ENCODE measurements around the gene EMP2.
"Not testable (repeated sequence)": the region's sequence is repeated elsewhere in the genome, so short reads cannot be mapped to it uniquely, and the experiment has no call there.

The EMP2 gene

DNA sequence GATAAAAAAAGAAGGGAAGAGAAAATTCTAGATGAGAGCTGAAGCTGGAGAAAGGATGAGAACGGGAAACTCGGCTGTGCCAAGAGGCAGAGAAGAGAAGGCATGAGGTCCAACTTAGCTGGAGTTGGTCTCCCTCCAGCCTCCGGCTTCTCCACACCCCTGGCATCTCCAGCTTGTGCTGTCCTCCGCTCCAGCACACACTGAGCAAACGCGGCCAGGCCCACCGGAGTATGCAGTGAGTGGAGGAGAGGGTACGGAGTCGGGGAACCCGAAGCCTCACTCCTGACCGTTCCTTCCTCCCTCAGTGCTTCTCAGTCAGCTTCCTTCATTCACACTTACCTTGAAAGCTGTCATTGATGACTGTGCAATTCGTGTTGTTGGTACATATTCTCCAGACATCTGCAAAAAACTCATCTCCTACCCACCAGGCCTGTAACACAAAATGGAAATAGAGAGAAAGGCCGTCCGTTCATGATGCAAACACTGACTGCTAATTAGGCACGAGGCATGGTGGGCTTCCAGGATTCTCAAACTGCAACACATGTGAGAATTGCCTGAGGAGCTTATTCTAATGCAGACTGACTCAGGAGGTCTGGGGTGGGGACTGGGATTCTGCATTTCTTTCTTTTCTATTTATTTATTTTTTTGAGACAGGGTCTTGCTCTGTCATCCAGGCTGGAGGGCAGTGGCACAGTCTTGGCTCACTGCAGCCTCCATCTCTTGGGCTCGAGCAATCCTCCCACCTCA, 37.0 kb downstream of the EMP2 start:
- FAIRE-seq = no peak
- DNase-seq (ENCODE audit: insufficient read length, low spot score) = no peak
- TF ChIP-seq POLR2AphosphoS5 (IDR thresholded peaks at IDR 0.05; ENCODE audit: low read depth, low read length) (no peak), POLR2A (IDR thresholded peaks at IDR 0.05; ENCODE audit: low read depth, low read length) (no peak), SPI1 (IDR thresholded peaks at IDR 0.05; ENCODE audit: low read depth, low read length) (no peak), PAX5 (IDR thresholded peaks at IDR 0.05; ENCODE audit: insufficient read depth, low read length, severe bottlenecking) (no peak), TAF1 (IDR thresholded peaks at IDR 0.05; ENCODE audit: low read depth, low read length) (no peak), POU2F2 (IDR thresholded peaks at IDR 0.05; ENCODE audit: low read depth, low read length) (no peak)

DNA sequence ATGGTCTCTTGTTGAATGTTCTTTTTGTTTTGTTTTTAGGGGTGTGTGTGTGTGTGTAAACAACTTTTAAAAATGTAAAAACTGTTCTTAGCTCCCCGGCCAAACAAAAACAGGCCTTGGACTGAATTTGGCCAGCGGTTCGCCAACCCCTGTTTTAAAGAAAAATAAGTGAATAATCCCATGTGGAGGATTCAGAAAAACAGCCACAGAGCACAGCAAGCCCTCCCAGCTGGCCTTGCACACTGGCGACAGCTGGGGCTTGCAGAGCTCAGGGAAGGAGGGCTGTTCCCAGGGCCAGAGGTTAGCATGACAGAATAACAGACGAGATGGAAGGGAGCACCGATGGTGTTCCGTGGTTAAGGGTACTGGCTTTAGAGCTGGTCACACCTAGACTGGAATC, 39.0 kb downstream of the EMP2 start:
- no peak for DNase-seq (ENCODE audit: insufficient read length, low spot score)
- no peak for FAIRE-seq
- no peak for TF ChIP-seq POLR2A (IDR thresholded peaks at IDR 0.05; ENCODE audit: low read depth, low read length)
- no peak for TF ChIP-seq SPI1 (IDR thresholded peaks at IDR 0.05; ENCODE audit: low read depth, low read length)
- no peak for TF ChIP-seq TAF1 (IDR thresholded peaks at IDR 0.05; ENCODE audit: low read depth, low read length)
- no peak for TF ChIP-seq POU2F2 (IDR thresholded peaks at IDR 0.05; ENCODE audit: low read depth, low read length)

- no peak for TF ChIP-seq POU2F2 (IDR thresholded peaks at IDR 0.05; ENCODE audit: low read depth, low read length)
- no peak for TF ChIP-seq PAX5 (IDR thresholded peaks at IDR 0.05; ENCODE audit: insufficient read depth, low read length, severe bottlenecking)
- TF ChIP-seq TAF1 (IDR thresholded peaks at IDR 0.05; ENCODE audit: low read depth, low read length) = no peak
- TF ChIP-seq POLR2A (IDR thresholded peaks at IDR 0.05; ENCODE audit: low read depth, low read length) = no peak
- TF ChIP-seq POLR2AphosphoS5 (IDR thresholded peaks at IDR 0.05; ENCODE audit: low read depth, low read length) = no peak
- TF ChIP-seq SPI1 (IDR thresholded peaks at IDR 0.05; ENCODE audit: low read depth, low read length) = no peak
- DNase-seq (ENCODE audit: insufficient read length, low spot score) = no peak
- no peak for FAIRE-seq
Observed at GRCh38 chr16:10539793-10540192, 40.6 kb downstream of the EMP2 start.

DNA sequence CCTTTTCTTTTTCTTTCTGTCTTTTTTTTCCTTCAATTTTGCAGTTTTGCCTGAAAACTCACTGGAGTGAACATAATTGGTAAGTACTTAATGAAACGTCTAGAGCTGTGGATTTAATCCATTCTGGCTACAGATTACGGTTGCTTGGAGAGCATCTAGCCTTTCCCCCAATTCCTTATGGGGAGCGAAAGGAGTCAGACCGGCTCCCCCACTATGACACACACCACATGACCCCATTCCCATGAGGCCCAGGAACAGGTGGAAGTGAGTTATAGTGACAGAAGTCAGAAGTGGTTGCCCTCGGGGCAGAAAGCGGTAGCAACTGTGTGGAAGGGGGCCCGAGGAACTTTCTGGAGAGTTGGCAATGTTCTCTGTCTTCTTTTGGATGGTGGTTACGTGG, 41.2 kb downstream of the EMP2 start:
- FAIRE-seq (no peak), DNase-seq (ENCODE audit: insufficient read length, low spot score) (no peak)
- TF ChIP-seq POLR2A (IDR thresholded peaks at IDR 0.05; ENCODE audit: low read depth, low read length) = no peak
- no peak for TF ChIP-seq SPI1 (IDR thresholded peaks at IDR 0.05; ENCODE audit: low read depth, low read length)
- no peak for TF ChIP-seq POLR2AphosphoS5 (IDR thresholded peaks at IDR 0.05; ENCODE audit: low read depth, low read length)
- no peak for TF ChIP-seq PAX5 (IDR thresholded peaks at IDR 0.05; ENCODE audit: insufficient read depth, low read length, severe bottlenecking)

GRCh38 chr16:10538583-10538982, 41.8 kb downstream of the EMP2 start:
- DNase-seq (ENCODE audit: insufficient read length, low spot score) (no peak), FAIRE-seq (no peak)
- TF ChIP-seq POU2F2 (IDR thresholded peaks at IDR 0.05; ENCODE audit: low read depth, low read length) (no peak), PAX5 (IDR thresholded peaks at IDR 0.05; ENCODE audit: insufficient read depth, low read length, severe bottlenecking) (no peak), TAF1 (IDR thresholded peaks at IDR 0.05; ENCODE audit: low read depth, low read length) (no peak), SPI1 (IDR thresholded peaks at IDR 0.05; ENCODE audit: low read depth, low read length) (no peak), POLR2AphosphoS5 (IDR thresholded peaks at IDR 0.05; ENCODE audit: low read depth, low read length) (no peak), POLR2A (IDR thresholded peaks at IDR 0.05; ENCODE audit: low read depth, low read length) (no peak)

DNA sequence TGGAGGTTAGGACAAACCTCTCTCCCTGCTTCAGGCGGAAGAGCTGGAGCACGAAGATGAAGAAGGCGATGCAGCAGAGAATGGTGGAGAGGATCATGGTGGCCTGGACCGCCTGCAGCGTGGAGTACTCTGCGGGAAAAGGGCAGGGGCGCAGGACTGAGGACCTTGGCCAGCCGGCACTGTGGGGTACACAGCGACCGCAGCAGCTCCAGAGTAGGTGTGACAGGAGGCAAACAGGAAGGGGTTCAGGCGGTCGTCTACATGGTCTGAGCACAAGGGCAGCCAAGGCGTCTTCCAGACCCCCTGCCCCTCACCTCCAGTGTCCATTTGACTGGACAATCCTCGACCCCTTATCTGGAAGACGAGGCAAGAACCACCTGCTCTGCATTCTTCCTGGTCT, 42.5 kb downstream of the EMP2 start:
- DNase-seq (ENCODE audit: insufficient read length, low spot score) (no peak), FAIRE-seq (no peak)
- no peak for TF ChIP-seq PAX5 (IDR thresholded peaks at IDR 0.05; ENCODE audit: insufficient read depth, low read length, severe bottlenecking)
- no peak for TF ChIP-seq POLR2AphosphoS5 (IDR thresholded peaks at IDR 0.05; ENCODE audit: low read depth, low read length)
- no peak for TF ChIP-seq POU2F2 (IDR thresholded peaks at IDR 0.05; ENCODE audit: low read depth, low read length)
- no peak for TF ChIP-seq TAF1 (IDR thresholded peaks at IDR 0.05; ENCODE audit: low read depth, low read length)
- no peak for TF ChIP-seq SPI1 (IDR thresholded peaks at IDR 0.05; ENCODE audit: low read depth, low read length)
- no peak for TF ChIP-seq POLR2A (IDR thresholded peaks at IDR 0.05; ENCODE audit: low read depth, low read length)

DNA sequence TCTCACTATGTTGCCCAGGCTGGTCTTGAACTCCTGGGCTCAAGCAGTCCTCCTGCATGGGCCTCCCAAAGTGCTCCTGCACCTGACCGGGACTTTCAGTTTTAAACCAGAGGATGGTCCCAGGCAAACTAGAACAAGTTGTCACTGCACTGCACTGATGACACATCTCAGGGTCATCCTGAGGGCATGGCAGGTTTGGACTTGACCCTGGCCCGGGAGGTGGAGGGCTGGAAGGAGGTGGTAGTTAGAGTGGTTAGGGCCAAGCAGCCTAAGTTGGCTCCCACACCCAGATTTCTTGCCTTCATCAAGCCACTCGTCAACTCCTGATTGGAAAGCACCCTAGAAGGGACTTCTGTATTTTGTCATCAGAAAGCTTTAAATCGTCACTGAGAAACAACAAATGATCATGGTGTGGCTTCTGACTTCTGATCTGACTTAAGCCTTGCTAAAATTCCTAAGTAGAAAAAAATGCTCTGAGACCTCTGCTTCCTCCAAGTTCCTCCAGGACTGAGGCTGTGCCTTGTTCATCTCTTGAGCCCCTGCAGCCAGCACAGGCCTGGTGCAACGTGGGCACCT, 43.5 kb downstream of the EMP2 start:
- FAIRE-seq (no peak), DNase-seq (ENCODE audit: insufficient read length, low spot score) (no peak)
- TF ChIP-seq POU2F2 (IDR thresholded peaks at IDR 0.05; ENCODE audit: low read depth, low read length) (no peak), POLR2AphosphoS5 (IDR thresholded peaks at IDR 0.05; ENCODE audit: low read depth, low read length) (no peak), POLR2A (IDR thresholded peaks at IDR 0.05; ENCODE audit: low read depth, low read length) (no peak), TAF1 (IDR thresholded peaks at IDR 0.05; ENCODE audit: low read depth, low read length) (no peak), PAX5 (IDR thresholded peaks at IDR 0.05; ENCODE audit: insufficient read depth, low read length, severe bottlenecking) (no peak), SPI1 (IDR thresholded peaks at IDR 0.05; ENCODE audit: low read depth, low read length) (no peak)

- not testable (repeated sequence) for DNase-seq (ENCODE audit: insufficient read length, low spot score); FAIRE-seq
Observed at GRCh38 chr16:10536328-10536727, 44.1 kb downstream of the EMP2 start.

GRCh38 chr16:10535461-10535860, 44.9 kb downstream of the EMP2 start:
- no peak for TF ChIP-seq POU2F2 (IDR thresholded peaks at IDR 0.05; ENCODE audit: low read depth, low read length)
- no peak for TF ChIP-seq PAX5 (IDR thresholded peaks at IDR 0.05; ENCODE audit: insufficient read depth, low read length, severe bottlenecking)
- no peak for TF ChIP-seq TAF1 (IDR thresholded peaks at IDR 0.05; ENCODE audit: low read depth, low read length)
- TF ChIP-seq POLR2AphosphoS5 (IDR thresholded peaks at IDR 0.05; ENCODE audit: low read depth, low read length) = no peak
- no peak for TF ChIP-seq POLR2A (IDR thresholded peaks at IDR 0.05; ENCODE audit: low read depth, low read length)
- no peak for TF ChIP-seq SPI1 (IDR thresholded peaks at IDR 0.05; ENCODE audit: low read depth, low read length)
- FAIRE-seq = no peak
- DNase-seq (ENCODE audit: insufficient read length, low spot score) = no peak

DNA sequence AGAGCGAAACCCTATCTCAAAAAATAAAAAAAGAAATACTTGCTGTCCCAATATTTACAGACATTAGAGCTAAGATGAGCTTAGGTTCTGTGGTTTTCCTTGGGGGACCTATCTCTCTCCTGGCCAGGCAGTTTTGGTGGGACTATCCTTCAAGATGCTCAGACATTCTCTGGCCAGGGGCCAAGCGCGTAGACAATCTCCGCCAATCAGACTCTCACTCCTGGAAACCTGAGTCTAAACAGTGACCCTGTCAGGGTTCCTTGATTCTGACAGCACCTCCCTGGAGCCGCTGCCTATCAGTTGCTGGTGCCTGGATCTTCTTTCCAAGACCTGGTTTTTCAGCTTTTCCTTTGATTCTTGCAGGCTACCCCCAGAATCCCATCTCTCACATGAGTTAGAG, 45.6 kb downstream of the EMP2 start:
- TF ChIP-seq TAF1 (IDR thresholded peaks at IDR 0.05; ENCODE audit: low read depth, low read length) = no peak
- no peak for TF ChIP-seq PAX5 (IDR thresholded peaks at IDR 0.05; ENCODE audit: insufficient read depth, low read length, severe bottlenecking)
- no peak for TF ChIP-seq POU2F2 (IDR thresholded peaks at IDR 0.05; ENCODE audit: low read depth, low read length)
- no peak for TF ChIP-seq SPI1 (IDR thresholded peaks at IDR 0.05; ENCODE audit: low read depth, low read length)
- no peak for TF ChIP-seq POLR2A (IDR thresholded peaks at IDR 0.05; ENCODE audit: low read depth, low read length)
- TF ChIP-seq POLR2AphosphoS5 (IDR thresholded peaks at IDR 0.05; ENCODE audit: low read depth, low read length) = no peak
- FAIRE-seq = no peak

DNA sequence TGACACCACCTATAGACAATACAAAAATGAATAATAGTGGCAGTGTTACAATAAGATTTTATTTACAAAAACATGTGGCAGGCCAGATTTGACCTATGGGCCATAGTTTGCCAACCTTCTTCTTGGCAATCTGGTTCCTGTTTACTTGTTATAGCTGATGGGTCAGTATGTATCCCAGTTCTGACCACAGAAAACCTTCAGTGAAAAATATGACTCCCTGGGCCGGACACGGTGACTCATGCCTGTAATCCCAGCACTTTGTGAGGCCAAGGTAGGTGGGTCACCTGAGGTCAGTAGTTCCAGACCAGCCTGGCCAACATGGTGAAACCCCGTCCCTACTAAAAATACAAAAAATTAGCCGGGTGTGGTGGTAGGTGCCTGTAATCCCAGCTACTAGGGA, 46.8 kb downstream of the EMP2 start:
- DNase-seq (ENCODE audit: insufficient read length, low spot score); FAIRE-seq: not testable (repeated sequence)

More for the DNA sequence above, 45.6 kb downstream of the EMP2 start:
- no peak for DNase-seq (ENCODE audit: insufficient read length, low spot score)
